ENCODE data around the gene TSSK6. TPM values are rescaled to one million over a fixed set of nuclear protein-coding genes. Genes with fewer than 3 reads are reported as not detected.

TSSK6 gene
- total RNA-seq, 3 donors from 2014 or later = 1.8 to 2.5 (median 2.3) TPM

- H3K36me3 ChIP-seq (ENCODE audit: low read depth) = no peaks in the 10 kb centered on the region
- H3K4me1 ChIP-seq (ENCODE audit: low read depth) = peaks cover 19% of the 10 kb centered on the region
- TF ChIP-seq, protein P1, sequence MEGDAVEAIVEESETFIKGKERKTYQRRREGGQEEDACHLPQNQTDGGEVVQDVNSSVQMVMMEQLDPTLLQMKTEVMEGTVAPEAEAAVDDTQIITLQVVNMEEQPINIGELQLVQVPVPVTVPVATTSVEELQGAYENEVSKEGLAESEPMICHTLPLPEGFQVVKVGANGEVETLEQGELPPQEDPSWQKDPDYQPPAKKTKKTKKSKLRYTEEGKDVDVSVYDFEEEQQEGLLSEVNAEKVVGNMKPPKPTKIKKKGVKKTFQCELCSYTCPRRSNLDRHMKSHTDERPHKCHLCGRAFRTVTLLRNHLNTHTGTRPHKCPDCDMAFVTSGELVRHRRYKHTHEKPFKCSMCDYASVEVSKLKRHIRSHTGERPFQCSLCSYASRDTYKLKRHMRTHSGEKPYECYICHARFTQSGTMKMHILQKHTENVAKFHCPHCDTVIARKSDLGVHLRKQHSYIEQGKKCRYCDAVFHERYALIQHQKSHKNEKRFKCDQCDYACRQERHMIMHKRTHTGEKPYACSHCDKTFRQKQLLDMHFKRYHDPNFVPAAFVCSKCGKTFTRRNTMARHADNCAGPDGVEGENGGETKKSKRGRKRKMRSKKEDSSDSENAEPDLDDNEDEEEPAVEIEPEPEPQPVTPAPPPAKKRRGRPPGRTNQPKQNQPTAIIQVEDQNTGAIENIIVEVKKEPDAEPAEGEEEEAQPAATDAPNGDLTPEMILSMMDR (IDR thresholded peaks at IDR 0.05) = no peak
- no peak overlapping the region for H3K4me3 ChIP-seq
- DNase-seq = peak in 1 of 3 donors; percentile 46
- no peaks in the 10 kb centered on the region for H3K9me3 ChIP-seq
- no peak for ATAC-seq
- intact Hi-C loops (cut with DNase I, micrococcal nuclease) = no loop called here
These were observed 1.7 kb downstream of the TSSK6 start for GRCh38 chr19:19513682-19514081.

- TF ChIP-seq, protein P1 (IDR thresholded peaks at IDR 0.05) = no peak
- H3K4me1 ChIP-seq (ENCODE audit: low read depth) = peaks cover 6% of the 10 kb centered on the region
- no peak overlapping the region for H3K4me3 ChIP-seq
- no peak for DNase-seq
- intact Hi-C loops (cut with DNase I, micrococcal nuclease) = no loop called here
- H3K36me3 ChIP-seq (ENCODE audit: low read depth) = peaks cover 3% of the 10 kb centered on the region
- peak; percentile 7 for ATAC-seq
- no peaks in the 10 kb centered on the region for H3K9me3 ChIP-seq
These were observed 4.9 kb downstream of the TSSK6 start for GRCh38 chr19:19510432-19510831.

DNA sequence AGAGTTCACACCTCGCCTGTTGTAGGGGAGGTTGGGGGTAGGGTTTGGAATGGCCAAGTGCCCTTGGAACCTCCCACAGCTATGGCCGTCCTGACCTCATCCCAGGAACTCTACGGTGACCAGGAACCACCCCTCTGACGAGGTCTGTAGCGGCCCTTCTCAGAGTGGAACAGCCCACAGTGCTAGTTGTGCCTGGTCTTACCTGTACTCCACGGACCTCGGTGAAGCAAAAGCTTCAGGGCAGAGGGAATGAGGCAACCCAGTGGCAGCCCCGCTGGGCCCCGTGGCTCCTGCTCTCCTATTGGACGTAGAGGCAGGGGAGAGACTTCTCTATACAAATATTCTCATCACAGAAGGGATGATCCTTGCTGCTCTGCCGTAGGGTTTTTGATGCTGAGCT is 7.1 kb downstream of the TSSK6 start:
- Histone ChIP-seq H3K4me3 (no peak overlapping the region), H3K9me3 (no peaks in the 10 kb centered on the region), H3K36me3 (ENCODE audit: low read depth) (peaks cover 3% of the 10 kb centered on the region), H3K4me1 (ENCODE audit: low read depth) (peaks cover 6% of the 10 kb centered on the region)
- TF ChIP-seq, protein P1 (IDR thresholded peaks at IDR 0.05) = no peak
- intact Hi-C loops (cut with DNase I, micrococcal nuclease) = no loop called here
- ATAC-seq = peak; percentile 6
- peak in 1 of 3 donors; percentile 31 for DNase-seq

GRCh38 chr19:19507354-19507753 is 8.0 kb downstream of the TSSK6 start:
- TF ChIP-seq, protein P1 (IDR thresholded peaks at IDR 0.05) = no peak
- peak in 1 of 3 donors; percentile 34 for DNase-seq
- peaks cover 4% of the 10 kb centered on the region for H3K36me3 ChIP-seq (ENCODE audit: low read depth)

DNA sequence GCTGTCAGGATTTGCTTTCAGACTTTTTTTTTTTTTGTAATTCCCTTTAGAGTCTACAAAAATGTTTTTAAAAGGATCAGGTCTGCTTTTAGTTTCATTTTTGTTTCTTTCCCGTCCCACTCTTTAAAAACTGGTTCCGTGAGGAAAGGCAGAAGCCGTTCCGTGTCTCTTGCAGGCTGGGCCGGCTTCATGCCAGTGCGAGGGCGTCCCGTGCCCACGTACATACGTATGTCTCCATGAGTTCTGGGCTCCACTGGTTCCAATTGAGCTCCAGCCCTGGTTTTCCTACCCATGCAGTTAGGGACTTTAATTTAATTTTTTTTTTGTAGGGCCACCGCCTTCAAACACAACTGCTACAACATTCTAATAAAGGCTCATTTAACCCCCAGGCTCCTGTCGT is 8.8 kb downstream of the TSSK6 start:
- no peaks in the 10 kb centered on the region for H3K4me1 ChIP-seq (ENCODE audit: low read depth)
- TF ChIP-seq, protein P1 (IDR thresholded peaks at IDR 0.05) = no peak
- peaks cover 11% of the 10 kb centered on the region for H3K36me3 ChIP-seq (ENCODE audit: low read depth)
- DNase-seq = no peak
- intact Hi-C loops (cut with DNase I, micrococcal nuclease) = no loop called here
- no peak overlapping the region for H3K4me3 ChIP-seq
- no peaks in the 10 kb centered on the region for H3K9me3 ChIP-seq
- ATAC-seq = no peak

More at GRCh38 chr19:19507354-19507753, 8.0 kb downstream of the TSSK6 start:
- H3K4me1 ChIP-seq (ENCODE audit: low read depth) = peaks cover 4% of the 10 kb centered on the region
- intact Hi-C loops (cut with DNase I, micrococcal nuclease) = no loop called here
- H3K4me3 ChIP-seq = no peak overlapping the region
- H3K9me3 ChIP-seq = no peaks in the 10 kb centered on the region
- no peak for ATAC-seq
